HG03039 (cell line): ENCODE data around the gene TRDMT1.

Experiments
- ATAC-seq: cut with Tn5 transposase; IDR thresholded peaks from one replicate; pipeline ENCODE4 v1.9.1; 2021; ENCODE audit warnings: mild to moderate bottlenecking, moderate library complexity; ENCODE audit not compliant: unreplicated experiment

The TRDMT1 gene

DNA sequence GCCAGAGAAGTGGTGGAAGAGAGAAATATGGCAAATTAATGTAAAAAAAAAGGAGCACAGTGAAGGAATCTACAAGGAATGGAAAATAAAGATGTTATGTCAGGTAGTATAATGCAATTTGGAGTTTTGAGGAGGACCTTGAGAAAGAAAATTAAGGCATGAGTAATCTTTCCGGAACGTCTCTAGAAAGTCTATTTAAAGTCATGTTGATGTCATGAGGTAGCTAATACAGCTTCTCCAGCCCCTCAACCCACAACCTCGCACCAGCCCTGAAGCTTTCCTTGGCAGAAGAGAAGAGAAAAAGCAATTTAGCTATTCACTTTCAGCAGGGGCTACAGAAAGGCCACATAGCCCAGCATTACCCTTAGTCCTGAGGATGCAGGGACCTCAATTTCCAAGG is 22.5 kb downstream of the TRDMT1 start:
- no peak for ATAC-seq

DNA sequence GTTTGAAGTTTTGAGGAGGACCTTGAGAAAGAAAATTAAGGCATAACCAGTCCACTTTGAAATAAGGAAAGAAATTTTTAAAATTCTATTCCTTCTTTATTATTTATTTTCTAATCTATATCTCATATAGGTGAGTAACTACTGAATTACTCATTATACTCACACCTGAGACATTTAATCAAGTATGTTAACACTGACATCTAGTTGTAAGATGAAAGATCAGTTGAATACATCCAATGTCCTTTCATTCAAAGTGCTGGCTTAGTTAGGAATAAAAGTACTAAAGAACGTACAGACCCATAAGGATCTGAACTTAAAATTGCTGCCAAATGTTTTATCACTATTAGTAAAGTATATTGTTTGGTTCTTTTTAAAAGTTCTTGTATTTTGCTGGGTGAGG is 23.5 kb downstream of the TRDMT1 start:
- no peak for ATAC-seq

DNA sequence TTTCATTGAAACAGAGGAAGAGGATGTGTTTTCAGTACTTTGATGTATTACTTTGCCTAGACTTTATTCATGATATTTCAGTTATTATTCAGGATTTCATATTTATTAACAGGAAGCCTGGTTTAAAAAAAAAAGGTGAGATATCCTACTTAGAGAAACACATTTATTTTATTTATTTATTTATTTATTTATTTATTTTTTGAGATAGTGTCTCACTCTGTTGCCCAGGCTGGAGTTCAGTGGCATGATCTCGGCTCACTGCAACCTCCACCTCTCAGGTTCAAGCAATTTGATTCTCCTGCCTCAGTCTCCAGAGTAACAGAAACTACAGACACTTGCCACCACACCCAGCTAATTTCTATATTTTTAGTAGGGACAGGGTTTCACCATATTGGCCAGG is 24.5 kb downstream of the TRDMT1 start:
- ATAC-seq: no peak

DNA sequence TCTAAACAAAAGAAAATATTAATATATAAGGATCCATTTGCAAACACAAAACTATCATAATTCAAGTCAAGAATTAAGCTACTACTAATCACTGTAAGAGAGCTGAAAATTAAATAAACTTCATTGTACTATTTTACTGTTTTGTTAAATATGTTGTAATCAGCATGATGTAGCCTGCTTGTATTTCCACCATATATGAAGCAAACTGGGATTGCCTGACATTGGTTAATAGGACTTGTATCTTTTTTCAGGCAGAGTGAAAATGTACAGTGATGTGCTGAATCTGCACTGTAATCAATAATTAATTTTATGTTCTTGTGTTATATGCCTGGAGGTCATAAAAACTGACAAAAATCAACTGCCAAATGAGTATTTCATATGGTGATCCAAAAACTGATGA is 25.4 kb downstream of the TRDMT1 start:
- ATAC-seq: no peak

DNA sequence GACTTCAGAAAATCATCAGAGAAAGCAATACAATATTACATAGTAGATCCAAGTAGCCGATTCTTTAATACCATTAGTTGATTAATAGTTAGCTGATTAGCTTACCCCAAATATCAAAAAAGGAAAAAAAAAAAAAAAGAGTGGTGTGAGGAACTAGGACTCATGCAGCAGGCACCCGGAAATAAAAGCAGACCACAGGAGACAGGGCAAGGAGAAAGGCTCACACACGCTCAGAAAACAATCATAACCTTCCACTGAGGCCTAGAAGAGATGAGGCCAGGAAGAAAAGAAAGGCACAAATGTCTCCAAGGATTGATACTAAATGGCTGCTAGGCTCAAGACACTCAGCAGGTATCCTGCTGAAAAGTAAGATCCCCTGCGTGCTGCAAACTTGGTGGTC is 25.9 kb downstream of the TRDMT1 start:
- ATAC-seq: no peak

DNA sequence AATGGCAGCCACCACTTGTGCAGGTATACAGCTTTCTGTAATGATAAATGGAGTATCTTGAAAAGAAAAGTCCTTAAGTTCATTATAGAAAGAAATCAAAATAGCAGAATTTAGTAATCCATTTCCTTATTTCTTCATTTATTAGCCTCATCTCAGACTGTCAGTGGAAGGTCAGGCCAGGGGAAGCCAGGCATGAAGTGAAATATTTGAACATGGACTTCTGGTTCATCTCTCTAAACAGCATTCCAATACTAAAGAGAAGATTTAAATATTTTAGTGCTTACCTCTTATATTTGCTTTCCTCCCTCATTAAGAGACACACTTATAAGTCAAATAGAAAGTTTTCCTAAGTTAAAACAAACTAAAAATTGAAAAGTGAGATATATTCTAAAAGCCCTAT is 26.8 kb downstream of the TRDMT1 start:
- no peak for ATAC-seq

DNA sequence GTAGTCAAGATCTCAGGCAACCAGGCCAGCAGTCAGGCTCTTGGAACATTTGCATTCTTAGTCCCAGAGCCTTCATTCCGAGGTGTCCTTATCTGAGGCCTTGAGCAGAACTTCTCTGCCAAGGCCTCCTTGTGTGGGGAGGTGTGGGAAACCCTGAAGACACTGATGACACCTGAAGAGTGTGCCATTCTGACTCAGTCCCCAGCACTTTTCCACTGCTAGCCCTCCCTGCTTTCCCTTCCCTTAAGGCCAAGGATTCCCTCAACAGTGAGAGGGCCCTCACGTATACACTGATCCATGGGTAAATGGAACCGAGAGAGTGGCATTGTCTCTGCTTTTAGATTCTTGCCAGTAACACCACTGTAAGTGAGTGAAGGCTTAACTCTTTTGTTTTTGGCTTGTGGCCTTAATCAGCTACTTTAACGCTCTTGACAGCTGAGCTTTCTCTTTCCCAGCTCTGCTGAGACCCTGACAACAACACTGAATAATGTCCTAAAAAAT is 30.3 kb downstream of the TRDMT1 start:
- ATAC-seq: no peak

DNA sequence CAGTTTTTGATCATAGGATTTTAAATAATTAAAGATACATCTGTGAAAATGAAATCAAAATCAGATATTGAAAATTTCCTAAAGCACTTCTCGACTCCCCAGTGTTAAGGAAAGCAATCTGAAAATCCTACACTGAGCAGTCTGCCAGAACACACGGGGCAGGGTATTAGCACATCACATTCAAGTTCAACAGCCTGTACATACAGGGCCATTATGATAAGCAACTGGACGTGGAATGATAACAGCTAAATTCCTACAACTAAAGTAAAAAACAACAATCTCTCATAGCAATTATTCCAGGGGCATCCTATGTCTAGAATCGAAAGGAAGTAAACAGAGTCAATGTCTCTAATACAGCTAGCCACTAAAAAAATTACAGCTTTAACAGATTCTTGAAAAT is 31.7 kb downstream of the TRDMT1 start:
- no peak for ATAC-seq

DNA sequence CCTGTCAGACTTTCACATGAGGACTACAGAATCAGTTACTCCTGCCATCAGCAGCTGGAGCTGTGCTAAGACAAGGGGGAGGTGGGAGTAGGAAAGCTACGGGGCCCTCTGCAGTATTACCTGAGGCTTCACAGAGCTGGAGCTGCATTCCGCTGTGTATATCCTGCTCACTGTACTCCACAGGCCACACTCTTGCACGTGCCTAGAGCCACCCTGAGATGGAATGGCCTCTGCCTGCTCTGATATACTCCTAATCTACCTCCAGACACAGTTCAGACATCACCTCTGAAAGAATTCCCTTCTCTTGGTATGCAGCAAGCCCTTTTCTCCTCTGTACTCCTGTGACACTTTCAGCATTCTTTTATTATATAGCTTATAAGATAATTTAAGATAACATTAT is 34.8 kb downstream of the TRDMT1 start:
- ATAC-seq: no peak

DNA sequence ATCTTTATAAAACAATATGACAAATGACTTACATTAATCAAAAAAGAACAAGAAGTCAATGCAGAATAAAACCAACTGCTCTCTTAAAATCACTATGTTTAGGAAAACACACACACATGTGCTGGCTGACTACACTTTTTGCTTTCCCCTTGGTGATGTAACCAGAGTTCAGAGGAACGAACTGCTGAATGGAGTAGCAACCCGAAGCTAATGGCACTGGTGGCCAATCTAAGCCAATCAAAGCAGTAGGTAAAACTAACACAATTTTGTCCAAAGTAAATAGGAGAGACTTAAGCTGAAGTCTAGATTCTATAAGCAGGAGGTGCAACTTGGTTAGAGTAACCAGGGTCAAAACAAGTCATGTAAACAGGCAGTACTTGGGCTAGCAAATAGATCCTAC is 38.6 kb downstream of the TRDMT1 start:
- no peak for ATAC-seq

DNA sequence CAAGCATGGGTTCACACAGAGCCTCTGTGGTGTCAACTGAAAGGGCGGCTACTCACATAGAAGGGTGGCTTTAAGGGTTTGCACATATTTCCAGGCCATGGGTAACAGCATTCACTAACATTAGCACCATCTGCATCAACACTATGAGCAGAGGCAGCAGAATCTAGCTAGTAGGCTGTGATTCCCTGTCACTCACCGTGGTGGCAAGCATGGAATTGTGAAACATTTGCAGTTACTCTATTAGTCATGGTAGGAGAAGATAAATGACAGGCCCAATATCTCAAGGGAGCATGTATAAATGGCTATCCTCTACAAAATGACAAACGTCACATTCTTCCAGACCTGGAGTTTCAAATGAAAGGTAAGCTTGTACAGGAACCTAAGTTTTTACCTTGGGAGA is 39.7 kb downstream of the TRDMT1 start:
- no peak for ATAC-seq

DNA sequence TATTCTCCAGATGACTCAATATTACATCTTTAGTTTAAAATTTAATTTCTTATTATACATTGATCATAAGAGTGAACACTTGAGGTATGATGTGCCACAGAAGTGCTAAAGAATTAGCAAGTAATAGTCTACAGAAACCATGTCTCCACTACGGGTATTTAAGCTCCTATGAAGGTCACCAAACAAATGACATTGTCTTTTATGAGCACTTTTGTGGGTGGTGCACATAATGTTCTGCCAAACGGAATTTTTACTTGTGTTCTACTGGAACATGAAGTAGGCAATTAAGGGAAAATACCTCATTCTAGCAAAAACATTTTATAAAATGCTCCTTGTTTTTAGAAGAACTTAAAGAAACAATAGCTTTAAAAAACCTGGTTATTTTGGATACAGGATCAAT is 44.4 kb downstream of the TRDMT1 start:
- ATAC-seq: no peak

DNA sequence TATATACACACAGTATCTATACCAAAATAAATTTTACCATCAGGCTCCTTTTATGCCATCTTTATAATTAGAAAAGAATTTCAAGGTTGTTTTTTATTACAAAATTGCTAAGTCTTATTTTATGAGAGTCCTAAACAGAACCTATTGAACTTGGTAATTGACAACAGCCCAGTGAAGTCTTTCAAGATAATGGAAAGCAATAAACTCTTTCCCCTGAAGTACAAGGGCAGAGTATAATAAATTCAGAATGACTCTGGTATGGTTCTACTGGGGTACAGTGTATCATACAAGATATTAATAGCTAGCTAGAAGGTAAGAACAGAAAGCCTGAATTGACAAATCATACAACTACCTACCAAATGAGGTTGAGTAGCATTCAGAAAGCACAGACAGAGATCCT is 45.6 kb downstream of the TRDMT1 start:
- no peak for ATAC-seq

DNA sequence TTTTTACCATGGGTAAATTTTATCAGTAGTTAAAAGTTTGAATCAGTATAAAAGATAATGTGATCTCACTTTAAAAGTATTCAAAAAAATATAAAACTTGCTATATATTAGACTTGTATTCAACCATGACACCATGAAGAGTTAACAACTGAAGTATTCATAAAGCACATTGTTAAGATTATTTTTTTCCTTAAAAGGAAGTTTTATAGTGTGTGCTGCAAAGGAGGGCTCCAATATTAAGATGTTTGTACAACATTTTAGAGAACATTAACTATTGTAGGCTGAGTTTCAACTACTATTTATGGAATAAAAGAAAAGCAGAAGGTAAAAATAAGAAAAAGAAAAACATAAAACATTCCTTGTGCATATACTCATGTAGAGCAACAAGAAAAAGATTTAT is 47.4 kb downstream of the TRDMT1 start:
- no peak for ATAC-seq

DNA sequence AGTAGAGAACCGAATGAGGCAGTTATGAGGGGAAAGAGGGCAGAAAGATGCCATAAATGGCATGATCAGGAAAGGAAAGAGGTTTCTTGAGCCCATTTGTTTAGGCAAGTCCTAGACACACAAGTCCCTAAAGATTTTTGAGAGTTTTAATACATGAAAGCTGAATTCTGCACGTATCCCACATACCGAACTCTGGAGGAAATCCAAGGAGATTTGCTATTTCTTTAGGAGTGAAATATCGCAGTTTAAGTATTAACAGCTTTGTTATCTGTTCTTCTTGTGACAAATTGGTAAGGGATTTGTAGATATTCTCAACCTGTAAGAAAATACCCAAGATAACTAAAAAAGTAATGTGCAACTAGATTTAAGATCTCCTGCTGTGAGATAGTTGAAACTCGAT is 48.2 kb downstream of the TRDMT1 start:
- ATAC-seq: no peak

DNA sequence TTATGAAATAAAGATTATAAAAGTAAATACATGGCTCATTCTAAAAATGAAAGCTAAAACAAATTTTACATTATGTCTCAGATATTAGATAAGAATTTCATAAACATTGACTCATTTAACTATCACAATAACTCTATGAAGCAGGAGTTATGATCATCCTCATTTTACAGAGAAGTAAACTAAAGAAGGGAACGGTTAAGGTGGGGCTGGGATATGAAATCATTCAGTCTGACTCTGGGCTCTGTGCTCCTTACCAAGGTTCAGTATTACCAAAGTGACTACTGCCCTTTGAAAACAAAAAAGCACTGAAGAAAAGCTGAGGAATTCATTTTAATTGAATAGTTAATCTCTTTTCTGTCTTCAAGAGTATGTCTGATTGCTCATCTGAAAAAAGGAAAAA is 49.8 kb downstream of the TRDMT1 start:
- no peak for ATAC-seq

DNA sequence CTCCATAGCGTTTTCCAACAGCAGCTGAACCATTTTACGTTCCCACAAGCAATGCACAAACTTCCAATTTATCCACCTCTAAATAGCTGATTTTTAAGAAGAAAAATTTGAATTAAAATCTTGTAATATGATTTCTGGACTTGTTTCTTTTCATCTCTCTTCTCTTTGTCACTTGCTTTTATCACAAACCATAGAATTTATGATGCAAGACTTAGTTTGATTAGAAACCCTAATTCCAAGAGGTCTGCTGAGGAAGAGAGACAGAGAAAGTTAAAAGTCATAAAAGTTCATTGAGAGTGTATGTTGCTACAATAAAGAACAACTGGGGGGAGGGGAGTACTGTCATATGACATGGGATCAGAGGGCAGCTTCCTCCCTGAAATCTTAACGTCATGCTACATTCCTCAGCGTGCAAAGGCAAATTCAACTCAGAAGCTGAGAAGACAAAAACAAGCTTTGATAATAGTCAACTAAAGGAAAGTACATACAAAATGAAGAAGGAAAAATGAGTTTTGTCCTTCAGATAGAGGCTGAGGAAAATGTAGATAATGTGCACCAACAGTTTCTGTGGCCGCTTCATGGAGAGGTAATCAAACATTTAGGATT is 53.5 kb downstream of the TRDMT1 start:
- ATAC-seq: no peak

DNA sequence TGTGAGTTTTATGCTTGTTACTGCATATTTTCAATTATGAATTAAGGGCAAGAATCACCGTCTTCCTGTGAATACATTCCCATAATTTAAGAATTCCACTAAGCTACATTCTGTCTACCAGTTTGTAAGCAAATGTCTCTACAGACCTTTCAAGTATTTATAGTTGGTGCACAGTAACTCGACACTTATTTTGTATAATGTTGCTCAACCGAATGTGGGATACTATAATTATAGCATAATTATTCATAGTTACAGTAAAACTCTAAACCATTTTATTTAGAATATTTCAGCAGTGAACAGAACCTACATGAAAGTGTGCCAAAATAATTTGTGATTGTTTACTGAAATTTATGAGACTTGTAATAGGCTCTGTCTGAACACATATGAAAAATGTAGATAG is 54.6 kb downstream of the TRDMT1 start:
- no peak for ATAC-seq

DNA sequence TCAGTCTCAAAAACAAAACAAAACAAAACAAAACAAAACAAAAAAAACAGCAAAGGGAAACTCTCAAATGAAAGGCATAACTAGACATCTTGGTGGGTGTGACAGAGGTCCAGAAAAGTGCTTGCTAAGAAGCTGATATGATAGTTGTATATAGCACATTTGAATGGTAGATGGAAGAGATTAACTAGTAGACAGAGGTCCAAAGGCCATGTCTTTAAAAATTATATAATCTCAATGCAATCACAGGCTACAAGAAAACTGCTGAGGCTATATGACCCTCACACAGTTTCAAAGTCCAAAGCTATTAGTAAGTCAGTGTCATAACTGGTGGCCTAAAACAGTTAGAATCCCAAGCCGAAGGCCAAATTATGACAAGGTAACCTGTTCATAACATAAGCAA is 56.2 kb downstream of the TRDMT1 start:
- ATAC-seq: no peak

DNA sequence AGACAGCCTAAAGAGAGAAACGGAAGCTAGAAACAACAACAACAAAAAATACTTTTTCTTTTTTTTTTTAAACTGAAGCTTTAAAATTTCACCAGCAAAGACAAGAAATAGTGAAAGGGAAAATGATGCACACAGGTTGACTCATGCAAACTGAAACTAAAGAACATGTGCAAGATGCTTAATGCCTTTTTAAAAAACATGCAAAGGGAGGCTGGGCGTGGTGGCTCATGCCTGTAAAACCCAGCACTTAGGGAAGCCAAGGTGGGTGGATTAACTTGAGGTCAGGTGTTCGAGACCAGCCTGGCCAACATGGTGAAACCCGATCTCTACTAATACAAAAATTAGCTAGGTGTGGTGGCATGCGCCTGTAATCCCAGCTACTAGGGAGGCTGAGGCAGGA is 56.7 kb downstream of the TRDMT1 start:
- ATAC-seq: no peak

DNA sequence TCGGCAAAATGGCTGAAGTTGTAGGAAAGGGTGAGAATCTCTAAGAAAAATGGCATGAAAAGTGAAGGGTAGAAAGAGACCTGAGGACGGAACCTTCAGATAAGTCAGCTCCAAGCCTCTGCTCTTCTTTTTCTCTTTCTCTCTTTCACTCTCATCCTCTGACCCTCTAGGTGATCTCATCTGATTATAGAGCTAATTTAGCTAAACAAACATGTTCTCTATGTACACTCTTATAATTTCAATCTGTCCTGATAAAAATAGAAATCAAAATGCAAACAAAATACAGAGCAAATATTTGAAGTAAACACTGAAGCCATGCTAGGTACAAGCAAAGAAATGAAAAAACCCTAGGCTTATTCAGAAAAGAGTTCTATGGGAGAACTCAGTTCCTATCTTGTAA is 57.4 kb downstream of the TRDMT1 start:
- no peak for ATAC-seq

DNA sequence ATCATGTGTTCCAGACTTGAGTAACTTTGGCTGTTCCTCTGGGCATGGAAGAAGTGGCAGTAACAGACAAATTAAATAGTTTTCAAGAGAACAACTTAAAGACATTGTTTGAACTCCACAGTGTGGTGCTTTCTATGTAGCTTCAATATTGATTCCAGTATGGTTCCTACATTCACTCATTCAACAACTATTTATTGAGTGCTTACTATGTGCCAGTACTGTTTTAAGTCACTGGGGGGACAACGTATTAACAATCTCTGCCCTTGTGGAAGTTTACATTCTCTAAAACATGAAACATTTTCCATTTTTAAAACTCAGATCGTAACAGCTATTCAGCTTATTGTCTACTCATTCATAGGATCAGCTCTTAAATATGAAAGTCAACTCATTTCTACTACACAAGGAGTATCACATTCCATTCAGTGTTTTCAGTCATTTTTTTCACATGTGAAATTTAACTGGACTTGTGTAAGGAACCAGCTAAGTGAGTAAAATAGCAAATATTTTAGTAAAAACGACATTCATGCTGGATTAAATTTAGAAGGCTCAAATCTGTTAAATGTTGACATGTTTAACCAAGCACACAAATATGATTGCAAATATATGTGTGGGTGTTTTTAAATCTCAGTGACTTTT is 58.3 kb downstream of the TRDMT1 start:
- no peak for ATAC-seq
